ENCODE results near the gene PPP2CA.
A peak's percentile ranks its signal among the peaks of the same experiment; 100 is the strongest.
"Not testable (repeated sequence)": the region's sequence is repeated elsewhere in the genome, so short reads cannot be mapped to it uniquely, and the experiment has no call there.

PPP2CA gene

GRCh38 chr5:134189031-134189430, 36.8 kb downstream of the PPP2CA start:
- no peak for DNase-seq

DNA sequence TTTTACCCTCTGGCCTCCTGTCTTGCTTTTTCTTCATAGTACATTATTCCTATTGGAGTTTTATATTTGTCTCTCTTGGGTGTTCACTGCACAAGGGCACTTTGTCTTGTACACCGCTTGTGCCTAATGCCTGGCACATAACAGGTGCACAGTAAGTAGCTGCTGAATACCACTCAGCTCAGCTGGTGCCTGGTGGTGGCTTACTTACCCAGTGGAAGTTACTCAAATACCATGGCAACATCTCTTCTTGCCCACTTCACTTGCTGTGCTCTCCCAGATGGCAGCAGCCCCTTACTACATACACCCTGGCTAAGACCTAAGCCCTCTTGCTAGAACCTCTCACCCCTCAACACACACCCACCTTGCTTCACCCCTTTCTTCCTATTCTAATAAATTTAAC, 37.8 kb downstream of the PPP2CA start:
- no peak for DNase-seq

- peak in 13 of 14 donors; percentile 6 to 62 (median 34) for DNase-seq
These were observed 41.4 kb downstream of the PPP2CA start for GRCh38 chr5:134184155-134185135.

GRCh38 chr5:134183481-134183880, 42.4 kb downstream of the PPP2CA start:
- DNase-seq = no peak

DNA sequence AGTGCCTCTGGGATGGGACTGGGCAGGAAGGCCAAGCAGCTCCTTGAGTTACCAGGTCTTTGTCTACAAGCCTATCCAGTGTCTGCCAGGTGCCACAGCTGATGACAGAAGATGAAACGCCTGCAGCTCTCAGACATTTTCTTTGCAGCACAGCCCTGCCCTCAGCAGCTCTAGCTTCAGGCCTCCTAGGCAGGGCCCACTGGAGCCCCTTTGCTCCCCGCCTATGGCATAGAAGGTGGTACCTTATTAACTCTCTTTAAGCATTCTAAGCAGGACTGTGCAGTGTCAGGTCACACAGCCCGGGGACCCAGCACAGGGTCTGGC, 47.8 kb downstream of the PPP2CA start:
- peak in 1 of 14 donors; percentile 45 for DNase-seq

DNA sequence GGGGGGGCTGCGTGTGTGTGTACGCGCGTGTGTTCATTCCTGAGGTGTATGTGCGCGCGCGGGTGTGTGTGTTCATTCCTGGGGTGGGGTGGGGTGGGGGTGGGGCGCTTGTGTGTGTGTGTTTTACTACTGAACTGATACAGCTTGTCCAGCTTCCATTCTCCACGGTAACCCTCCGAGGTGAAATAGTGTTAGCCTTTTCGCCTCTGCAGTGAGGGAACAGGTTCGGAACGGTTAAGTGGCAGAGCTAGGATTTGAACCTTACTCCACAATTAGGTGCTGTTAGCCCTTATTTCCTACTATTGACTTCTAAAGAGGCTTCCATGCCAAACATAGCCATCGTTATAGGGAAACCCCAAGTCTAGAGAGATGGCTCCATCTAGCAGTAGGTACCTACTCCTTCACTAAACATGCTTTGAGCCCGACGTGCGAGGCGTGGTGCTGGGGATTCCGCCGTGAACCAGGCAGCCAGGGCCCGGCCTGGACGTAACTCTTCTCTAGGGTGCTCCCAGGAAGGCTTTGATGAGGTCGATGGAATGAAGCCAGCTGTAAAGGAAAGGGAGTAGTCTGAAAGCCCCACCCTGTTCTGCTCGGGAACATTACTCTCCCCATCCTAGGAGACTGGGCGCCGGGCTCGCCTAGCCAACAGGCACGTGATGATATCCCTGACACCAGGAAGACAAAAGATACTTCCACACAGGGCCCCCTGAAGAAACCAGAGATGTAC, 48.3 kb downstream of the PPP2CA start:
- DNase-seq = peak in 6 of 14 donors; percentile 24 to 82 (median 39)

- DNase-seq = peak; percentile 27 to 90 (median 78)
These were observed 49.1 kb downstream of the PPP2CA start, which contains the start of gene SKP1 for GRCh38 chr5:134176511-134177368. TSS of gene SKP1 (minus strand) at chr5:134176950. CDS start at chr5:134174022, 2,928 bp downstream.

DNA sequence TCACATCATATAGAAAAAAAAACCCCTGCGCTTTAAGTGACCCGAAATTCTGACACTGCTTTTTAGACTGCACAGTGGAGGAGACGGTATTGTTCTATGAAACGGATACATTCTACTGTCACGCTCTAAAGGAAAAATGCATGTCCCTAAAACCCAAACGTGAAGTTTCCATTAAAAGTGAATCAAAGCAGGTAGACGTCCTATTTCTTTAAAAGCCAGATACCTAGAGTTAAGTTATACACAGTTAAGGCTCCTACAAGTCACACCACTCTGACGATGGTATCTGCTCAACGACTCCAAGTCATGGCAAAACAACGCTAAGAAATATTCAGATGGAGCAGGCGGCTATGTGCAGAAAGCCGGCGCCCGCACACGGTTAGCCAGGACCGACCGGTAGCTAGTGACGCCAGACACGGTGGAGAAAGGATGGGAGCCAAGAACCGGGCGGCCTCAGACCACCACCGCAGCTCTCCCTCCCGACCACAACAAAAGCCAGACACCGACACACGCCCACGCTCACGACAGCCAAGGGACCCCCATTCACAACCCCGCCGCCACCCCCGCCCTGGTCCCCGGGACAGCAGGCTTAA, 49.9 kb downstream of the PPP2CA start:
- DNase-seq = peak in 1 of 14 donors; percentile 36

GRCh38 chr5:134174841-134175839, 50.7 kb downstream of the PPP2CA start:
- DNase-seq = no peak

- no peak for DNase-seq
These were observed 53.9 kb downstream of the PPP2CA start for GRCh38 chr5:134171972-134172371.

DNA sequence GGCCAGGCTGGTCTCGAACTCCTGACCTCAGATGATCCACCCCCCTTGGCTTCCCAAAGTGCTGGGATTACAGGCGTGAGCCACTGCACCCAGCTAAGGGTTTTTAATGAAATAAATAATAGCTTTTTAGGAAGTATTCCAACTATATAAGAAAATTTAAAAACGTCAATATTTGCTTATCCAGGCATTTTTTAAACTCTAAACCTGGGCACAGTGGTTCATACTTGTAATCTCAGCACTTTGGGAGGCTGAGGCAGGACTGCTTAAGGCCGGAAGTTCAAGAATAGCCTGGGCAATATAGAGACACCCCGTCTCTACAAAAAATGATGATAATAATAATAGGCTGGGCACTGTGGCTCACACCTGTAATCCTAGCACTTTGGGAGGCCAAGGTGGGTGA, 63.3 kb downstream of the PPP2CA start:
- DNase-seq = no peak

DNA sequence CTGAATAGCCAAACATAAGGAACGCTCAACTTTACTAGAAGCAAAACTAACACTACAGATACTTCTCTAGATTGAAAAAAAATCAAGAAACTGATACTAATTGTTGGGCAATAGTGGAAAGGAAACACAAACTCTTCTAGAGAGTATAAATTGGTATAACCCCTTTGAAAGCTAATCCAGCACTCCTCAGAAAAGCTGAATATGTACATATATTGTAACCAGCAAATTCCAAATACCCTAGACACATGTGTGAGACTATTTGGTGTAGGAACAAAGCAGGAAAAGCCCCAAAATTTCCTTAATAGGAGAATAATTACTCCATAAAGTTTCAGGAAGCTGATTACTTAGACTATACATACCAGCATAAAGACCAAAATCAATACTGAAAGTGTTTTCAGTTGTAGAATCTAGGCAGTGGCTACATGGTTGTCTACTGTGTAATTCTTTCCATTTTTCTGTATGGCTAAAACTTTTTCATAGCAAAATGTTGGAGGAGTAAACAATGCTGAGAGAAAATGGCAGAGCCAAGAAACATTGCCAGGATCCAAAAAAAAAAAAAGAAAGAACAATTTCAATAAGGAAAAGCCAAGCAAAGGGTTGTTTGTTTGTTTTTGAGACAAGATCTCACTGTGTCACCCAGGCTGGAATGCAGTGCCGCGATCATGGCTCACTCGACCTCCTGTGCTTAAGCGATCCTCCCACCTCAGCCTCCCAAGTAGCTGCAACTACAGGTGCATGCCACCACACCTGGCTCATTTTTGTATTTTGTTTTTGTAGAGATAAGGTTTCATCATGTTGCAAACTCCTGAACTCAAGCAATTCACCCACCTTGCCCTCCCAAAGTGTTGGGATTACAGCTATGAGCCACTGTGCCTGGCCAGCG, 64.1 kb downstream of the PPP2CA start:
- DNase-seq = no peak

DNA sequence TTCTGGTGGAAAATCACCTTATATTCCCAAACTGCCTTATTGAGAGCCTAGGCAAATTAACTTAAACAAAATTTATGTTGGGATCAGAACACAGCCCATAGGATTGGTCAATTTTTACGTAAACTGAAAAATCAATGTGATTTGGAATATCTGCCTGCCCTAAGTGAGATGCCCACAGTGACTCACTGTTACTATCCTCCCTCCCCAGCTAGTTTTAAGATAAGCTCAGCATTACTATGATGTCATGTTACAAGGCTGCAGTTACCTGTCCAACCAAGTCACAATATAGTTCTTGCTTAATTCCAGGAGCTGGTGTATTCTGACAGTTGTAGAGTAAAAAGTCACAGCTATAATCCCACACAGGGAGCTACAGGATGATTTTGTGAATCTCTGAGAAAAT, 72.2 kb downstream of the PPP2CA start:
- no peak for DNase-seq

DNA sequence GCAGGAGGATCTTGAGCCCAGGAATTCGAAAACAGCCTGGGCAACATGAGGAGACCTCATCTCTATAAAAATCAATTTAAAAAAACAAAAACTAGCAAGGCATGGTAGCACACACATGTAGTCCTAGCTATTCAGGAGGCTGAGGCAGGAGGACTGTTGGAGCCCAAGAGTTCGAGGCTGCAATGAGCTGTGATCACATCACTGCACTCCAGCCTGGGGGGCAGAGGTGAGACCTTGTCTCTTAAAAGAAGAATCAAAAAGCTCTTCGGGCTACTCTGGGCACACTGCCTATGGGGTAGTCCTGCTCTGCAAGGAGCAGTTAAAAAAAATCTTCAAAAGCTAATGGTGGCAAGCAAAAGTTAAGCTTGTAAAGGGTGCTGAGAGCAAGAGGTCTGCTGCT, 72.6 kb downstream of the PPP2CA start:
- DNase-seq = no peak

GRCh38 chr5:134152173-134152832, 73.6 kb downstream of the PPP2CA start:
- not testable (repeated sequence) for DNase-seq

DNA sequence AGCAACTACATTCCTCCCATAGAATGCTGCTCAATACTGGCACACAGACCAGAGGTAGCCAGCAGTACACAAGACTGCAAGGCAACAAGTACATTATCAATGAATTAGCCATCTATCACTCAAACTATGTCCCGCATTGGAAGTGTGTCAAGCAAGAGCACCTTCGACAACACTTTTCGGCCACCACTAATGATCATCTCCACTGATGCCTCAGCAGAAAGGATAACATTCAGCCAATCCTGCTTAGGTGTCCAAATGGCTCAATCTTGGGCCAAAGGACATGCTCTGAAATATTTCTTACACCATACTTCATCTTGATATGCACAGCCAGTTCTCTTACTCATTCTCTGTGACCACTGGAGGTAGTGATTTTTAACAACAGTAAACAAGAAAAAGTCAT, 74.2 kb downstream of the PPP2CA start:
- DNase-seq = no peak

DNA sequence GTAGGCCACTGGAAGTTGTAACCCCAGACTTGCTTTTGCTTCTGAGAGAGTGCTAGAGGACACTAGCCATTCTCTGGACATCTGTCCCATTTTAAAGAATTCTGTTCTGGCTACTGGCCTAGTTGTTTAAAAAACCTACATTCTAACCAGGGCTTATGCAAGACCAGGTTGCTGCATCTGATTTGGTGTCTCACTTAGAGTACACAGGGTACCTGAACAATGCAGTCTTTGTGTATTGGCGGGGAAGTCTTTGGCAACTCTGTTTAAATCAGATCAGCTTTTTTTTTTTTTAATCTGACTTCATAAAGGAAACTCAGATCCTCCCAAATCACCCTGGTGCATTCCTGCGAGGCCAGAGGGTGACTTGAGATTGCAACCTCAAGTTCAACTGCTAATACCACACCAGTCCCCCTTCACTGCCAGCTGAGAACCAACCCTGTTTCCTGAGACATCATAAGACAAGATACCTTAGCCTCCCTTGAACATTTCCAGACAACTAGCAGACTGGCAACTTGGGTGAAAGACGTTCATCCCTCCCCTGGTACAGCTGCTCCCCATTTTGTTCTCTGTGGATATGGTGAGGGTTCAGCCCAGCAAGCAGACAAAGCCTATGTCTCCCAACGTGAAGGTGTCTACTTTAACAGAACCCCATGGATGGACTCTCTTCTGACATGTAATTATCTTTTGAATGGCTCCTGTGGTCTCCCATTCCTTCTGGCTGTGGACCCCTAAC, 76.1 kb downstream of the PPP2CA start:
- no peak for DNase-seq

DNA sequence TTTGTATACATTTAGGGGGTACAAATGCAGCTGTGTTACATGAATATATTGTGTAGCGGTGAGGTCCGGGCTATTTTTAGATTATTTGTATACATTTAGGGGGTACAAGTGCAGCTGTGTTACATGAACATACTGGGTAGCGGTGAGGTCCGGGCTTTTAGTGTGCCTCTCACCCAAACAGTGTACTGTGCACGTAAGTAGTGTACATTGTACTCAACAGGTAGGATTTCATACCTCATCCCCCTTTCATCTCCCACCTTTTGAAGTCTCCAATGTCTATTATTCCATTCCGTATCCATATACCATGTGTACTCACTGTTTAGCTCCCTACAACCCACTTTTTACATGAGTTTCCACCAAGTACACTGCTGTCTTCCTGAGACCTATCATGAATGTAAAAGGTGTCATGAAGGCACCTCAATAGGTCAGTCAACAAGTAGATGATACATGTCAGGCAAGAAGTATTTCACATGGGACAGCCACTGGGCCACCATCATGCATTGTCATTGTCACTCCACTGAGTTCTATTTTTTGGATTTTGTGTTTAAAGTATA, 76.8 kb downstream of the PPP2CA start:
- no peak for DNase-seq

Measured in C1 segment of cervical spinal cord (tissue), 14 donors.